Activated CD4-positive, alpha-beta memory T cell treated with anti-CD3 and anti-CD28 coated beads for 36 hours (primary cell): ENCODE results near the gene TSHZ2. TPM values are rescaled to one million over a fixed set of nuclear protein-coding genes. Genes with fewer than 3 reads are reported as not detected.

Experiments used
- CTCF ChIA-PET: fragments of 350-600 bp; sonication (Branson Sonifier 250); formaldehyde crosslinking; loops from one replicate; lab custom pipeline; 2021; ENCODE audit warnings: antibody characterized with exemption, inconsistent platforms; lab: Charles Lee
- POLR2A ChIA-PET: fragments of 350-600 bp; sonication (Branson Sonifier 250); formaldehyde crosslinking; loops from one replicate; lab custom pipeline; 2021; ENCODE audit warnings: antibody characterized with exemption; lab: Charles Lee
- DNase-seq: peaks from one replicate; pipeline ENCODE4 v3.0.0-alpha.2; 2020
- H3K27ac Mint-ChIP-seq: one replicate; pipeline ENCODE4 v1.8.0; 2021; ENCODE audit warnings: mixed read lengths
- H3K27me3 Mint-ChIP-seq: one replicate; pipeline ENCODE4 v1.8.0; 2021; ENCODE audit warnings: mixed read lengths
- H3K36me3 Mint-ChIP-seq: one replicate; pipeline ENCODE4 v1.8.0; 2021; ENCODE audit warnings: mixed read lengths
- H3K4me1 Mint-ChIP-seq: one replicate; pipeline ENCODE4 v1.8.0; 2021; ENCODE audit warnings: low read depth, mixed read lengths
- H3K4me3 Mint-ChIP-seq: one replicate; pipeline ENCODE4 v1.8.0; 2021; ENCODE audit warnings: mild to moderate bottlenecking, mixed read lengths
- H3K9me3 Mint-ChIP-seq: one replicate; pipeline ENCODE4 v1.8.0; 2021; ENCODE audit warnings: mixed read lengths
- intact Hi-C: fragments of 100-400 bp; cut with micrococcal nuclease; formaldehyde crosslinking; loops from one replicate; pipeline ENCODE4 v1.15.1; 2023
- total RNA-seq, 2 experiments: library from RNA; stranded (reverse); gene quantifications; one replicate each; pipeline ENCODE4 v1.2.3, GENCODE V29; 2021

The TSHZ2 gene
- total RNA-seq, 2 experiments from 2014 or later, result 28.9 to 36.0 TPM

DNA sequence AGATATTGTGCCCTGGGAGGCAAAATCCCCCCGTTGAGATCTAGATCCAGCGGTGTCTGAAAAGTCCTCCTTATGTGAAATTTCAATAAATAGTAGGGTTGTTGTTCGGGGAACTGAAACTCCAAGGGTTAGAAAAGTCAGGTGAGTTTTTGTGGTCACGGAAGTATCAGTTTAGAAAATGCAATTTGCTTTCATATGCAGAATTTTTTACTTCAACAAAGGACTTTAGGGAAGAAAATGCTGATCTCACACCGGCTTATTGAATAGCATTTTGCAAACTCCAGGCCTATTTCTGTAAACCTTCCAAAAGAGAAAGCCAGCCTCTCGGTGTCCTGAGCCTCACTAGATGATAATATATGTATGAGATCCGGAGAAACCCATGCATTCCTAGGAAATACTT is 254.7 kb downstream of the TSHZ2 start:
- ChIA-PET POLR2A (no interaction called here), CTCF (interaction anchor here (1.2 kb wide), 1 partner anchor 9 kb away, joined by 3 read pairs; no protein-coding TSS in a partner anchor)
- no peak overlapping the region for H3K4me3 Mint-ChIP-seq
- no peak for DNase-seq
- intact Hi-C loops, result loop anchor here (10.0 kb wide), 1 partner anchor 822 kb away; no protein-coding TSS in a partner anchor
- no peaks in the 10 kb centered on the region for H3K9me3 Mint-ChIP-seq
- H3K27me3 Mint-ChIP-seq, result no peaks in the 10 kb centered on the region
- peaks cover 16% of the 10 kb centered on the region for H3K4me1 Mint-ChIP-seq
- peaks cover 6% of the 10 kb centered on the region for H3K36me3 Mint-ChIP-seq
- H3K27ac Mint-ChIP-seq, result no peak overlapping the region

DNA sequence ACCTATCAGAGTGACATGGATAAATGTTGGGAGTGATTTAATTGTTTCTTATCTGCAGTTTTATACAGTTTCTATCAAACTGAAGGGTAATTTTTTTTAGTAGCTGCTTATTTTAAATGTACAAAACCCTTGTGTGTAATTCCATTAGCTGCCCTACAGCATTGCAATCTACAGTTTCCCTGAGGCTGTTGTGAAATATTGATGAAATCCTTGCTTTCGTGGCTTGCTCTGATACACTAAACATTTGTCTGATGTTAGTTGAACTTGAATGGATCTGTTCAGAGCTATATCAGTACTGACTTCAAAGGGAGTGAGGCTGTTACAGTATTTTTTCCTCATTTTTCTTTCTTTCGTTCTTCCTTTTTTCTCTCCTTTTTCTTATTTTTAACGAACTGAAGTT is 255.4 kb downstream of the TSHZ2 start:
- no peak for DNase-seq
- Mint-ChIP-seq H3K27ac (no peak overlapping the region), H3K4me1 (peaks cover 16% of the 10 kb centered on the region), H3K9me3 (no peaks in the 10 kb centered on the region), H3K27me3 (no peaks in the 10 kb centered on the region), H3K4me3 (no peak overlapping the region), H3K36me3 (peaks cover 2% of the 10 kb centered on the region)
- CTCF ChIA-PET, result no interaction called here
- POLR2A ChIA-PET, result no interaction called here
- intact Hi-C loops, result loop anchor here (10.0 kb wide), 1 partner anchor 823 kb away; no protein-coding TSS in a partner anchor

- Mint-ChIP-seq H3K36me3 (peaks cover 11% of the 10 kb centered on the region), H3K27me3 (no peaks in the 10 kb centered on the region), H3K4me1 (peaks cover 4% of the 10 kb centered on the region), H3K27ac (no peak overlapping the region), H3K9me3 (peaks cover 6% of the 10 kb centered on the region), H3K4me3 (no peak overlapping the region)
- no peak for DNase-seq
- CTCF ChIA-PET, result no interaction called here
- intact Hi-C loops, result no loop called here
- POLR2A ChIA-PET, result no interaction called here
These were observed 258.9 kb downstream of the TSHZ2 start for GRCh38 chr20:53231061-53231460.

DNA sequence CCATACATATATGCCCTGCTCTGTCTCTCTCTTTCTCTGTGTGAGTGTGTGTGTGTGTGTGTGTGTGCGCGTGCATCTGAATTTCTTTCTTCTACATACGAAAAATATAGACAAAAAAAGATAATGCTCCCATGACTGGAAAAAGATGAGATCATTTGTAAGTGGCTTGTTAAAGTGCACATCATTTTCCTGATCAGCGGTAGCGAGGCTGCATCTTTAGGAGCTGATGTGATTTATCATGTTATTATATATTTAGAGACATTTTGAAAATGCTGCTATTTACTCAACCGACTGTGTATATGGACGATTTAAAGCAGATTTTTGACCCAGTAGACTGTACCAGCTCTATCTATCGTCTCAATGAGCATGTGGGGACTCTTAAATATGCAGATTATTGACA is 265.3 kb downstream of the TSHZ2 start:
- Mint-ChIP-seq H3K27ac (no peak overlapping the region), H3K27me3 (no peaks in the 10 kb centered on the region), H3K36me3 (peaks cover 14% of the 10 kb centered on the region), H3K4me3 (no peak overlapping the region), H3K4me1 (no peaks in the 10 kb centered on the region), H3K9me3 (peaks cover 16% of the 10 kb centered on the region)
- CTCF ChIA-PET, result no interaction called here
- DNase-seq, result no peak
- POLR2A ChIA-PET, result no interaction called here
- intact Hi-C loops, result no loop called here

DNA sequence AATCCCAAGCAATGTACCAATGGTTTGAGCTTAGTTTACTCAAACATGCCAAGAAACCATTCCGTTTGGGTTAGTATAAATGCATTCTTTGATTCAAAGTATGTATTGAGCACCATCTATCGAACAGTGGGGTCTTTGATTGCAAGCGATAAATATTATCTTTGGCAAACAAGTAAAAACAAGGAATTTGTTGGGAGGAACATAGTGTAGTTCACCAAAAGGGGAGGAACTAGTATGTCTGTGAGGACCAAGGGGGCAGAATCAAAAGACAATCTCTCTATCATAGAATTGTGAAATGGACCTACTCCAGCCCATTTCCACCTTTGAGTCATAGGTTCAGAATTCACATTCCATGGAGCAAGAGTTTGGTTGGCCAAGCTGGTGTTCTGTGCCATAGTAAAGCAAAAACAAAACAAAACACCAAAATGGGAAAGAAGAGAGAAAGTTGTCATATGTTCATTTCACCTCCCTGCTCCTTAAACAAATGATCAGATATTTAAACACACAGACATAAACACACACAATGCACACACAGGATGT is 266.0 kb downstream of the TSHZ2 start:
- H3K27me3 Mint-ChIP-seq, result no peaks in the 10 kb centered on the region
- no peak overlapping the region for H3K27ac Mint-ChIP-seq
- peaks cover 5% of the 10 kb centered on the region for H3K4me1 Mint-ChIP-seq
- POLR2A ChIA-PET, result no interaction called here
- DNase-seq, result no peak
- peaks cover 16% of the 10 kb centered on the region for H3K9me3 Mint-ChIP-seq
- H3K36me3 Mint-ChIP-seq, result peaks cover 14% of the 10 kb centered on the region
- no peak overlapping the region for H3K4me3 Mint-ChIP-seq
- intact Hi-C loops, result no loop called here
- CTCF ChIA-PET, result no interaction called here

DNA sequence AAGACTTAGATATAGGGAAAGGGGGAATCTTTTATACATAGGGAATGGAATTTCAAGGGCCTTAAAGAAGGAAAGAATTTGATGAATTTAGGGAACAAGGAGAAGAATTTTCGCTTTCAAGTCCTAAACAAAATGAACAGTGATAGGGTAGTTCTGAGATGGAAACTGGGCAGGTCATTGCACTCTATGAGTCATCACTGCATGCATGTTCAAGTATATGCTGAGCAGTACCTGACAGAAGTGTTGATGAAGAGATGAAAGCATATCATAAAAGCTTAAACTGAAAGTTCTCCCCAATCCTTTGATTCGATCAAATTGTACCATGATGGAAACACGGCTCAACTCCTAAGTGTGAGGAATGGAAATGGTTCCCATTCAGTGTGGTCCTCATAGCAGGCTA is 271.0 kb downstream of the TSHZ2 start:
- DNase-seq, result no peak
- H3K4me3 Mint-ChIP-seq, result no peak overlapping the region
- ChIA-PET CTCF (no interaction called here), POLR2A (no interaction called here)
- intact Hi-C loops, result no loop called here
- no peak overlapping the region for H3K27ac Mint-ChIP-seq
- peaks cover 2% of the 10 kb centered on the region for H3K27me3 Mint-ChIP-seq
- no peaks in the 10 kb centered on the region for H3K9me3 Mint-ChIP-seq
- H3K36me3 Mint-ChIP-seq, result no peaks in the 10 kb centered on the region
- peaks cover 11% of the 10 kb centered on the region for H3K4me1 Mint-ChIP-seq

DNA sequence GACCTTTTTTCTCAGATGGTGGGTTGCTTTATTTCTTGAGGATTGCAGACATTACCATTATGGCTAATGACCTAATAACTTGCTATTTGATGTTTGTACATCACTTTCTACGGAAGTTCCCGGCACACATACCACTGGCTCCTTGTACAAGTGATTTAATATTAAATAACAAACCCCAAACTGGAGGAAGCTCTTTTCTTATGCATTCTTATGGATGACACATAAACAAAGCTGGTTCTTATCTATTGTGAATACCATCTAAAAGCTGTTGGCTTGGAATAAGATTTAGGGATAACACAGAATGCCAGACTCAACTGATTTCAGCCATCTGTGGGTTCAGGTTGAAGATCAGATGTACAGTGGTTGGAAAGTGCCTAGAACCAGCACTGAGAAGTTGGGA is 272.6 kb downstream of the TSHZ2 start:
- DNase-seq, result no peak
- Mint-ChIP-seq H3K36me3 (no peaks in the 10 kb centered on the region), H3K27me3 (peaks cover 2% of the 10 kb centered on the region), H3K9me3 (no peaks in the 10 kb centered on the region), H3K4me1 (peaks cover 11% of the 10 kb centered on the region), H3K27ac (no peak overlapping the region), H3K4me3 (no peak overlapping the region)
- POLR2A ChIA-PET, result no interaction called here
- intact Hi-C loops, result no loop called here
- CTCF ChIA-PET, result no interaction called here

DNA sequence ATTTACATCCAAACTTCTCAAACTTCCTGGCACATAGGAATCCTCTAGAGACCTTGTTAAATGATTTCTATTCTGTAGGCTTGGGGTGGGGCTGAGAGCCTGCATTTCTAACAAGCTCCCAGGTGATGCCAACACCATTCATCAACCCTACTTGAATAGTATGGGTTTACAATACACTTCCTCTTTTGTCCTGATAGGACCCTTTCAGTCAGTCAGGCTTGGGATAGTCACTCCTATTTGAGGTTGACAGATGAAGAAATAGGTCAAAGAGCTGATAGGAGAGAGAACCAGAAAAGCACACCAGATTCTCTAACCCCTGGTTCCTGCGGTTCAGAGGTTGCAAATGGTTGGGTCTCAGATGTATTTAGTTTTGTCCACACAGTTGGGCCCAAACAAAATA is 273.4 kb downstream of the TSHZ2 start:
- Mint-ChIP-seq H3K4me1 (peaks cover 11% of the 10 kb centered on the region), H3K4me3 (no peak overlapping the region), H3K9me3 (no peaks in the 10 kb centered on the region), H3K27me3 (peaks cover 2% of the 10 kb centered on the region), H3K27ac (no peak overlapping the region), H3K36me3 (no peaks in the 10 kb centered on the region)
- POLR2A ChIA-PET, result no interaction called here
- CTCF ChIA-PET, result no interaction called here
- intact Hi-C loops, result no loop called here
- DNase-seq, result no peak

DNA sequence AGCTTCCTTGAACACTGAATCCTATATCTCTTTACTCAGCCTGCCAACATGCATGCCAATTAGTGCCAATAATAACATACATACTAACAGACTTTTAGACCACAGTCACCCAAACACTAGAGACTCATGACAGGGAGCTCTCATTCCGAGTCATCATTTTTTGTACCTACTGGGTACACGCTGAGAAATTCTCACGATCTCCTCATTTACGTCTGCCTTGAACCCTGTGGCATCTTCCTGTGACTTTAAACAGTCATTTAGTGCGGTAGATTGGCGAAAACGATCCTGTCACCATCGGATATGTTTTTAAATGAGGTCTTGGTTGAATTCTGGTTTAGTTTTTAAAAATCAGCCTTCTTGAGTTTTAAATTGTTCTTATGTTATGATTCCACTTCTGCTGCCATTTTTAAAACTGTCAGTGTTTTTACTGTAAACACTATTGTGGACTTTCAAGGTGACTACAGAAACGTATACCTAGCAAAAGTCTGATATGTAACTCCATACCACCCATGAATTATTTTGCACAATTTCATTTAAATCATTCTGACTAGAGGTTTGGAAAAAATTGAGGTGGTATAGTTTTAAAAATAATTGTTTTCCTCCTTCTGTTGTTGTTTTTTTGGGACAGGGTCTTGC is 275.4 kb downstream of the TSHZ2 start:
- intact Hi-C loops, result loop anchor here (1.0 kb wide), 1 partner anchor 8 kb away; no protein-coding TSS in a partner anchor
- Mint-ChIP-seq H3K27ac (no peak overlapping the region), H3K27me3 (peaks cover 3% of the 10 kb centered on the region), H3K9me3 (no peaks in the 10 kb centered on the region), H3K4me1 (peaks cover 11% of the 10 kb centered on the region), H3K36me3 (no peaks in the 10 kb centered on the region), H3K4me3 (no peak overlapping the region)
- POLR2A ChIA-PET, result no interaction called here
- CTCF ChIA-PET, result no interaction called here
- DNase-seq, result peak; percentile 25

- Mint-ChIP-seq H3K4me3 (no peak overlapping the region), H3K27ac (no peak overlapping the region), H3K36me3 (peaks cover 21% of the 10 kb centered on the region), H3K9me3 (no peaks in the 10 kb centered on the region), H3K27me3 (peaks cover 3% of the 10 kb centered on the region), H3K4me1 (peaks cover 14% of the 10 kb centered on the region)
- DNase-seq, result no peak
- intact Hi-C loops, result no loop called here
- POLR2A ChIA-PET, result no interaction called here
- CTCF ChIA-PET, result no interaction called here
These were observed 278.3 kb downstream of the TSHZ2 start for GRCh38 chr20:53250456-53250855.

DNA sequence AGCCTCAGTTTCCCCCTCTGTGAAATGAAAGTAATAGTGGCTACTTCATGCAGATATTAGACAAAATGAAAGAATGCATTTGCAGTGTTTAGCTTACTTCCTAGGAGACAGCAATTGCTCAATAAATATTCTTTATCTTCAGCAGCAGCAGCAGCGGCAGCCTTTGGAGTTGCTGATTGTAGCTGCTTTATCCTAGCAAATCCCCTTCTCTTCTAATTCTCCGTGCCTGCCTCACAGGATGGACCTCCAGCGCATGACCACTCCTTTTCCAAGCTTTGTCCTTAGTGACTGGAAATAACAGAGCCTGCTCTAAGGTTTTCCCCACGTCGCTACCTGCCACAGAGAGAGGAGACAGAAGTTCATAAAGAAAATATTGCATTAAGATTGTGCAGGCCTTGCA is 279.8 kb downstream of the TSHZ2 start:
- Mint-ChIP-seq H3K4me3 (no peak overlapping the region), H3K9me3 (no peaks in the 10 kb centered on the region), H3K27me3 (peaks cover 3% of the 10 kb centered on the region), H3K4me1 (peaks cover 19% of the 10 kb centered on the region), H3K36me3 (peaks cover 30% of the 10 kb centered on the region), H3K27ac (no peak overlapping the region)
- intact Hi-C loops, result no loop called here
- POLR2A ChIA-PET, result no interaction called here
- no peak for DNase-seq
- CTCF ChIA-PET, result interaction anchor here (0.7 kb wide), 1 partner anchor 36 kb away, joined by 3 read pairs; no protein-coding TSS in a partner anchor

- no peak for DNase-seq
- peaks cover 30% of the 10 kb centered on the region for H3K36me3 Mint-ChIP-seq
- CTCF ChIA-PET, result interaction anchor here (0.6 kb wide), 1 partner anchor 95 kb away, joined by 3 read pairs; no protein-coding TSS in a partner anchor
- POLR2A ChIA-PET, result no interaction called here
- intact Hi-C loops, result no loop called here
- H3K4me1 Mint-ChIP-seq, result peaks cover 15% of the 10 kb centered on the region
- peaks cover 2% of the 10 kb centered on the region for H3K27me3 Mint-ChIP-seq
- H3K4me3 Mint-ChIP-seq, result no peak overlapping the region
- no peak overlapping the region for H3K27ac Mint-ChIP-seq
- no peaks in the 10 kb centered on the region for H3K9me3 Mint-ChIP-seq
These were observed 281.5 kb downstream of the TSHZ2 start for GRCh38 chr20:53253668-53254067.
